ENCODE measurements around the gene CNTNAP2.

DNA sequence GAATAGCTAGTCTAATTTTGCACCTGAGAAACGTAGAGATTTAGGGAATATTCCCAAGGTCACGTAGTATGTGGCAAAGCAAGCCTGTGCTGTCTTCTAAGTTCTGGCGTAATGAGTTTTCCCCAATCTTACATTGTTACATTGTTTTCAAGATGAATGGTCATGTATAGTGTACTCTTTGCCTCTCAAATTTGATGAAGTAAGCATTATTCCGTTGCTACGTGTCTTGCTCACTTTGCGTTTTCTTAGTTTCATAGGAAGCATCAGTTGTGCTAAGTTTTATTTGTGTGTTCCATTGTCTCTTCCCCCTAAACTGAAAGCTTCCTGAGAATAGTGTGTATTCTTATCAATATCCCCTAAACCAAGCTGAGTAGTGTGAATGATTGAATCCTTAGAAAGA lies 1836.3 kb downstream of the CNTNAP2 start:
- no peak for TF ChIP-seq POLR2AphosphoS5 (IDR thresholded peaks at IDR 0.05)
- TF ChIP-seq, protein P1, sequence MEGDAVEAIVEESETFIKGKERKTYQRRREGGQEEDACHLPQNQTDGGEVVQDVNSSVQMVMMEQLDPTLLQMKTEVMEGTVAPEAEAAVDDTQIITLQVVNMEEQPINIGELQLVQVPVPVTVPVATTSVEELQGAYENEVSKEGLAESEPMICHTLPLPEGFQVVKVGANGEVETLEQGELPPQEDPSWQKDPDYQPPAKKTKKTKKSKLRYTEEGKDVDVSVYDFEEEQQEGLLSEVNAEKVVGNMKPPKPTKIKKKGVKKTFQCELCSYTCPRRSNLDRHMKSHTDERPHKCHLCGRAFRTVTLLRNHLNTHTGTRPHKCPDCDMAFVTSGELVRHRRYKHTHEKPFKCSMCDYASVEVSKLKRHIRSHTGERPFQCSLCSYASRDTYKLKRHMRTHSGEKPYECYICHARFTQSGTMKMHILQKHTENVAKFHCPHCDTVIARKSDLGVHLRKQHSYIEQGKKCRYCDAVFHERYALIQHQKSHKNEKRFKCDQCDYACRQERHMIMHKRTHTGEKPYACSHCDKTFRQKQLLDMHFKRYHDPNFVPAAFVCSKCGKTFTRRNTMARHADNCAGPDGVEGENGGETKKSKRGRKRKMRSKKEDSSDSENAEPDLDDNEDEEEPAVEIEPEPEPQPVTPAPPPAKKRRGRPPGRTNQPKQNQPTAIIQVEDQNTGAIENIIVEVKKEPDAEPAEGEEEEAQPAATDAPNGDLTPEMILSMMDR (IDR thresholded peaks at IDR 0.05), result no peak

All from stomach (tissue), 4 donors.